Activated CD4-positive, alpha-beta memory T cell treated with anti-CD3 and anti-CD28 coated beads, Interleukin-2, amount 10 ng/mL, durations not matched to agents 7 days and 5 days (primary cell): ENCODE measurements around the gene MYH9. TPM values are rescaled to one million over a fixed set of nuclear protein-coding genes. Genes with fewer than 3 reads are reported as not detected.

Experiments used
- CTCF ChIA-PET: fragments of 350-600 bp; sonication (Branson Sonifier 250); formaldehyde crosslinking; loops from one replicate; lab custom pipeline; 2021; ENCODE audit warnings: antibody characterized with exemption, inconsistent platforms; lab: Charles Lee
- POLR2A ChIA-PET: fragments of 350-600 bp; sonication (Branson Sonifier 250); formaldehyde crosslinking; loops from one replicate; lab custom pipeline; 2021; ENCODE audit warnings: antibody characterized with exemption; lab: Charles Lee
- DNase-seq: peaks from one replicate; pipeline ENCODE4 v3.0.0-alpha.2; 2020
- H3K27ac Mint-ChIP-seq: one replicate; pipeline ENCODE4 v1.8.0; 2021; ENCODE audit warnings: mild to moderate bottlenecking, mixed read lengths
- H3K27me3 Mint-ChIP-seq: one replicate; pipeline ENCODE4 v1.8.0; 2021; ENCODE audit warnings: mixed read lengths
- H3K36me3 Mint-ChIP-seq: one replicate; pipeline ENCODE4 v1.8.0; 2021; ENCODE audit warnings: low read depth, mixed read lengths
- H3K4me1 Mint-ChIP-seq: one replicate; pipeline ENCODE4 v1.8.0; 2021; ENCODE audit warnings: mixed read lengths
- H3K4me3 Mint-ChIP-seq: one replicate; pipeline ENCODE4 v1.8.0; 2021; ENCODE audit warnings: mild to moderate bottlenecking, mixed read lengths
- H3K9me3 Mint-ChIP-seq: one replicate; pipeline ENCODE4 v1.8.0; 2021; ENCODE audit warnings: mixed read lengths
- total RNA-seq, 2 experiments: library from RNA; stranded (reverse); gene quantifications; one replicate each; pipeline ENCODE4 v1.2.3, GENCODE V29; 2021

MYH9 gene
- total RNA-seq, 2 experiments from 2014 or later, result 840 to 865 TPM

DNA sequence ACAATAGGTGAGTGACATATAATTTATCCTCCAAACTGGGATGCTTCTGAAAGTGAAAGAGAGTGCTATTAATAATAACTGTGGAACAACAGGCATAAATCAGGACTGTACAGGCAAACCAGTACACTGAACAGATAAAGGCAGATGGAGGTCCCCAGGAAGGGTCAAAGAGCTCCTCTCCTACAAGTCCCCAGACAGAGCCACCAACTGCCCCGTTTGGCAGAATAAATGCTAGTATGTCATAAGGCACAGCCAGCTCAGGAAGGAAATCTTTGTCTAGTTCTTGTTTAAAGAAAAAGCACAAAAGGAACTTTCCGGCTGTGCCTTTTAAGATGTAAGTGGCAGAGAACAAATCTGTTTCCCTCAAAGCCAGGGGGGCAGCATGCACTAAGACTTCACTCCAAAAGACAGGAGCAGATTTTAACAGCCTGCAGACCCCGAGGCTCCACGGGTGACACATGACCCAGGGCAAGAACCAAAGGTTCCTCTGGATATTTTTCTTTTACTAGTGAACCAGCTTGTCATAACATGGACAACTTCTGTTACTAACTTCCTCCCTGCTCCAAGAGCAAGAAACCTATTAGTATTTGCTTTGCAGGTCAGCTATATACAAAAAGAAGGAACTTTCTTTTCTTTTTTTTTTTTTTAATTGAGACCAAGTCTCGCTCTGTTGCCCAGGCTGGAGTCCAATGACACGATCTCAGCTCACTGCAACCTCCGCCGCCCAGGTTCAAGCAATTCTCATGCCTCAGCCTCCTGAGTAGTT lies 50.2 kb downstream of the MYH9 start:
- Mint-ChIP-seq H3K4me1 (peaks cover 97% of the 10 kb centered on the region), H3K4me3 (peak overlapping the region; percentile 61), H3K9me3 (no peaks in the 10 kb centered on the region), H3K36me3 (peaks cover 96% of the 10 kb centered on the region), H3K27ac (peak overlapping the region; percentile 100), H3K27me3 (no peaks in the 10 kb centered on the region)
- no peak for DNase-seq
- CTCF ChIA-PET, result interaction anchor here (0.8 to 1.3 kb wide), 2 partner anchors 39 to 133 kb away, joined by 3 to 4 read pairs; no protein-coding TSS in a partner anchor
- POLR2A ChIA-PET, result interaction anchor here (0.6 to 16.7 kb wide), 6 partner anchors 9 to 49 kb away, joined by 3 to 355 read pairs (median 4); no protein-coding TSS in a partner anchor

GRCh38 chr22:36336246-36337182 lies 51.3 kb downstream of the MYH9 start:
- DNase-seq, result no peak
- ChIA-PET CTCF (interaction anchor here (0.8 to 3.1 kb wide), 4 partner anchors 28 to 134 kb away, joined by 3 to 27 read pairs (median 4); no protein-coding TSS in a partner anchor), POLR2A (interaction anchor here (0.6 to 16.7 kb wide), 9 partner anchors 8 to 146 kb away, joined by 3 to 355 read pairs (median 4); partner anchors contain the start of gene MYH9)
- Mint-ChIP-seq H3K36me3 (peaks cover 96% of the 10 kb centered on the region), H3K4me3 (peak overlapping the region; percentile 61), H3K27ac (peak overlapping the region; percentile 100), H3K4me1 (peaks cover 96% of the 10 kb centered on the region), H3K27me3 (no peaks in the 10 kb centered on the region), H3K9me3 (no peaks in the 10 kb centered on the region)

DNA sequence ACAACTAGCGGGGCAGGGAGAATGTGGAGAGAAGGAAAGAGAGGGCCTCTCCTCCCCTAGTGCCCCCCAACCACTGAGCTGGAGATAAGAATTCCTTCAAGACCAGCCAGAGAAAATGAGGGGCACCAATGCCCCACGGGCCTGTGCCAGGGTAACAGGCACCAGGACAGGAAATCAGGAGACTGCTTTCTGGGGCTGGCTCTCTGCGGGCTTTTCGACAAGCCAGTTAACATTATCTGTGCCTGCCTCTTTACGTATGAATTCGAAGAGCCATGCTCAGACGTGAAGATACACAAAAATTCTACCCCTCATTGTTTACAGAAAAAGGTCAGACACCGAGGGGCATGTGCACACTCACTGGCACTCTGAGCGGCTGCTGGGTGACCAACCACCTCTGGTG lies 52.1 kb downstream of the MYH9 start:
- CTCF ChIA-PET, result interaction anchor here (1.1 to 4.5 kb wide), 6 partner anchors 8 to 151 kb away, joined by 3 to 27 read pairs (median 9); no protein-coding TSS in a partner anchor
- Mint-ChIP-seq H3K27ac (peak overlapping the region; percentile 100), H3K27me3 (no peaks in the 10 kb centered on the region), H3K36me3 (peaks cover 96% of the 10 kb centered on the region), H3K9me3 (no peaks in the 10 kb centered on the region), H3K4me3 (peak overlapping the region; percentile 61), H3K4me1 (peaks cover 96% of the 10 kb centered on the region)
- POLR2A ChIA-PET, result interaction anchor here (0.9 to 16.7 kb wide), 6 partner anchors 8 to 175 kb away, joined by 3 to 355 read pairs (median 54); partner anchors contain the start of genes APOL3 and MYH9
- DNase-seq, result peak; percentile 43

DNA sequence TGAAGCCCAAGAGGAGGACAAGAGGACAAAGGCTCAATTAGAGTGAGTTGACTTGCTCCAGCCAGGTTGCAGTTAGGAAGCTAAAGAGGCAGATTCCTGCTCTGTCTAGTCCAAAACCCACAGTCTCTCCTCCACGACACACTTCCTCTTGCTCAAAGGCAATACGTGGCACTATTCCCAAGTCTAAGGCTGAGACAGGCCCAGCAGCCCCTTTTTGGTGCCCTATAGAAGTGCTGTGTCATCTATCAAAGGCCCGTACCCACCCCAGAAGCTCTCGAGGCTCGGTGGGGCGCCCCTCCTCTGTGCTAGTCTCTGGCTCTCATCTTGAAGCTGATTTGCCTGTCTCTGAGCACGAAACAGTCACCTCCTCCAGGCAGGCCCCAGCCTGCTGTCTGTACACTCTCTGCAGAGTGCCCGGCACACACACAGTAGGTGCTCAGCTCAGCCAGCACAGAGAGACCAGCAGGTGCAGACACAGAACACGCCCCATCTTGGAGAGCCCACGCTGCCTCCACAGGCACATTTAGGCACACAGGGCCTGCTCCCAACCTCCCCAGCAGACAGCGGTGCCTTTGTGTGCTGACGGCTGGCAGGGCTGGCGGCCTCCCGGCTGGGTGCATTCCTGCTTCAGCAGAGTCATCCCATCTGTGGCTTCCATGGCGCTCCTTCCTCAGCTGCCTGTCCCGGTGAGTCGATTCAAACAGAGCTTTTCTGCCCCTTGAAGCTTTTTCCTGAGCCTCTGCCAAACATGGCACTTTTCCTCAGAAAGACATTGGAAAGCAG lies 52.8 kb downstream of the MYH9 start:
- CTCF ChIA-PET, result interaction anchor here (0.8 to 4.5 kb wide), 9 partner anchors 9 to 152 kb away, joined by 3 to 27 read pairs (median 4); partner anchors contain the start of gene APOL2
- peak; percentile 35 for DNase-seq
- Mint-ChIP-seq H3K4me3 (peak overlapping the region; percentile 61), H3K27me3 (no peaks in the 10 kb centered on the region), H3K9me3 (no peaks in the 10 kb centered on the region), H3K36me3 (peaks cover 98% of the 10 kb centered on the region), H3K4me1 (peaks cover 97% of the 10 kb centered on the region), H3K27ac (peak overlapping the region; percentile 100)
- POLR2A ChIA-PET, result interaction anchor here (0.7 to 16.7 kb wide), 15 partner anchors 9 to 174 kb away, joined by 3 to 355 read pairs (median 4); partner anchors contain the start of genes APOL3 and MYH9

GRCh38 chr22:36334081-36334820 lies 53.5 kb downstream of the MYH9 start:
- DNase-seq, result peak; percentile 55
- Mint-ChIP-seq H3K36me3 (peaks cover 98% of the 10 kb centered on the region), H3K4me1 (peaks cover 97% of the 10 kb centered on the region), H3K4me3 (peak overlapping the region; percentile 61), H3K9me3 (no peaks in the 10 kb centered on the region), H3K27ac (peak overlapping the region; percentile 100), H3K27me3 (no peaks in the 10 kb centered on the region)
- ChIA-PET CTCF (interaction anchor here (0.8 to 4.5 kb wide), 15 partner anchors 9 to 152 kb away, joined by 3 to 27 read pairs (median 7); partner anchors contain the start of gene APOL2), POLR2A (interaction anchor here (0.7 to 16.7 kb wide), 17 partner anchors 10 to 174 kb away, joined by 3 to 355 read pairs (median 4); partner anchors contain the start of genes APOL3 and MYH9)

DNA sequence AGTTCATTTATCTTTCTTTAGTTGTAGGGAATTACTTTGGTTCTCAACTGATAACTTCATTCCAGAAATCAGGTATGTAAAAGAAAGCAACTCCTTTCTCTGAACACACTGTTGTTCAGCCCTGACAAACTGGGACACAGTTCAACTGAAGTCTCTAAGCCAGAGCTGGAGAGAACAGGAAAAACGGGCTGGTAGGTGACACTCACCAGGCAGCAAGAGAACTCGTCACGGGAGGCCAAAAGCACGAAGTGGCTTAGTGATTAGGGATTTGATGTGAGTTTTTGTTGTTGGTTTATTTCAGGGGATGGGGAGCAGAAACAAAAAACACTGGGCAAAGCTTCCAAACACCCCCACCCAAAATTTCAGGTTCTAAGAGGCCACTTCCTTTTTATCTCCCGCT lies 54.1 kb downstream of the MYH9 start:
- CTCF ChIA-PET, result interaction anchor here (0.8 to 4.5 kb wide), 15 partner anchors 10 to 154 kb away, joined by 3 to 27 read pairs (median 9); partner anchors contain the start of gene APOL2
- Mint-ChIP-seq H3K9me3 (no peaks in the 10 kb centered on the region), H3K4me1 (peaks cover 97% of the 10 kb centered on the region), H3K27me3 (no peaks in the 10 kb centered on the region), H3K36me3 (peaks cover 98% of the 10 kb centered on the region), H3K27ac (peak overlapping the region; percentile 100), H3K4me3 (peak overlapping the region; percentile 82)
- no peak for DNase-seq
- POLR2A ChIA-PET, result interaction anchor here (1.0 to 16.7 kb wide), 20 partner anchors 9 to 134 kb away, joined by 3 to 355 read pairs (median 6); partner anchors contain the start of genes APOL1 and MYH9

GRCh38 chr22:36332623-36333332 lies 55.0 kb downstream of the MYH9 start:
- ChIA-PET CTCF (interaction anchor here (1.0 to 4.5 kb wide), 13 partner anchors 11 to 154 kb away, joined by 3 to 20 read pairs (median 11); partner anchors contain the start of gene APOL2), POLR2A (interaction anchor here (1.0 to 16.7 kb wide), 22 partner anchors 7 to 196 kb away, joined by 3 to 355 read pairs (median 6); partner anchors contain the start of genes APOL1 and MYH9)
- Mint-ChIP-seq H3K36me3 (peaks cover 99% of the 10 kb centered on the region), H3K27me3 (no peaks in the 10 kb centered on the region), H3K27ac (peak overlapping the region; percentile 100), H3K9me3 (no peaks in the 10 kb centered on the region), H3K4me1 (peaks cover 99% of the 10 kb centered on the region), H3K4me3 (peak overlapping the region; percentile 82)
- DNase-seq, result peak; percentile 70

GRCh38 chr22:36331912-36332622 lies 55.7 kb downstream of the MYH9 start:
- POLR2A ChIA-PET, result interaction anchor here (0.9 to 16.7 kb wide), 23 partner anchors 8 to 196 kb away, joined by 3 to 355 read pairs (median 6); partner anchors contain the start of genes APOL2, FOXRED2 and MYH9
- Mint-ChIP-seq H3K36me3 (peaks cover 100% of the 10 kb centered on the region), H3K27me3 (no peaks in the 10 kb centered on the region), H3K4me3 (peak overlapping the region; percentile 82), H3K27ac (peak overlapping the region; percentile 100), H3K9me3 (no peaks in the 10 kb centered on the region), H3K4me1 (peaks cover 98% of the 10 kb centered on the region)
- DNase-seq, result peak; percentile 79
- CTCF ChIA-PET, result interaction anchor here (0.9 to 4.5 kb wide), 13 partner anchors 12 to 155 kb away, joined by 3 to 20 read pairs (median 7); partner anchors contain the start of genes APOL2 and MYH9

- Mint-ChIP-seq H3K36me3 (peaks cover 100% of the 10 kb centered on the region), H3K4me1 (peaks cover 98% of the 10 kb centered on the region), H3K27ac (peak overlapping the region; percentile 100), H3K27me3 (no peaks in the 10 kb centered on the region), H3K4me3 (peak overlapping the region; percentile 82), H3K9me3 (no peaks in the 10 kb centered on the region)
- ChIA-PET CTCF (interaction anchor here (0.6 to 4.5 kb wide), 13 partner anchors 13 to 156 kb away, joined by 3 to 20 read pairs (median 5); partner anchors contain the start of gene MYH9), POLR2A (interaction anchor here (0.9 to 16.7 kb wide), 20 partner anchors 9 to 176 kb away, joined by 3 to 355 read pairs (median 6); partner anchors contain the start of genes APOL2, FOXRED2 and MYH9)
- DNase-seq, result peak; percentile 87
Observed at GRCh38 chr22:36331306-36331911, 56.4 kb downstream of the MYH9 start.
